ENCODE results near the gene HAPLN1.

The HAPLN1 gene

DNA sequence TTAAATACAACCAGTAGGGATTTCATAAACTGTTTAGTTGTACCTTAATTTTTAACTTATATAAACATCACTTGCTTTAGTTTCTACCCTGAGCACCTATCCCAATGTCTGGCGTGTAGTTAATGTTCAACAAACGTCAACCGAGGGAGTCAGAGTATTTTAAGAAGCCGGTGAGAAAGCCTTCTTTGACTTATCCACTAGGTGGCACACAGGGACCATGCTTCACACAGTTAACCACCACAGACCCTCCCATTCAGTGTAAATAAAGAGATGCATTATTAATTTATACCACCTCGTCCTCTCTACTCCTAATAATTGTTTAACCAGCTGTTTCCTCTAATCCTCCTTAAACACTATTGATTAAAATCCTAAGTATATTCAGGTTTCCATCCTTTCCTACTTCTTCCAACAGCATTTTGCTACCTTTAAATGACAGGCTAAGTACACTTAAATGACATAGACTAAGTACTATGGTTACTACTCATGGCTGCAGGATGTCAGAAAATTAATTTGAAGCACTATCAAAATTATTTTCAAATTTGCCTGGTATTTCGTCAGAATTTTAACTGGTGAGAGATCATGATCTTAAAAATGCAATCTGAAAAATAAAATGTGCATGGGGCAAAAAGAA, 2.3 kb downstream of the HAPLN1 start:
- no peak for DNase-seq (ENCODE audit: low read depth in 2 of 2)

DNA sequence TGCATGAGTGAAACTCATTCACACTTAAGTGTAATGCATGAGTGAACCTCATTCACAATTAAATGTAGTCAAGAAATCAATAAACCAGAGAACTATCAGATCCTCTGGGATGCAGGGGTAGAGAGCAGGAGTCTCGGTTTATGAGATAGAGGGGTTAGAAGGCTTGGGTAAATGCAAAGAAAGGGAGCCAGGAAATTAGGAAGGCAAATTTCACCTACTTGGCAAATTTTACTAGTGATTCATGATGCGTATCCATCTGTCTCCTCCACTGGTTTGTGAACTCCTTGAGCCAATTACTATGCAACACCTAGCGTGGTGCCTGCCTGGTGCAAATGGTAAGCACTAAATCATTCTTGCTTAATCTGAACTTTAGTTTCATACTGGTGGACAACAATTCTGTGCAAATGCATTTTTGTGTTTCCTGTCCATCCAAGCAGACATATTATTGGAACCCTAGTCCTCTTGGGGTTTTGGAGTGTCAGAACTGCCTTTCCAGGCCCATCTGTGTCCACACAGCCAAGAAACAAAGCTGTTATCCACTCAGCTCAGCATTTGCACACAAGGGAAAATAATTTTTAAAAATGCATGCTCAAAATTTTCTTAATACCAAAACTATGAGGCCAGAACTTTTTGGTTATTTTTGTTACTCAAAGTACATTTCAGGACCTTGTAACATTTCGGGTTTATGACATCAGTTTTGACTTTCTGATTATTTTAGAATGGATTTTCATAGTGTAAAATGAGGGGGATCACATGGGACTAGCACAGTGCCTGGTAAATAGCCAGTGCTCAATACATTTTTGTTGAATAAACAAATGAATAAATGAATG, 5.2 kb downstream of the HAPLN1 start:
- no peak for DNase-seq (ENCODE audit: low read depth in 2 of 2)

DNA sequence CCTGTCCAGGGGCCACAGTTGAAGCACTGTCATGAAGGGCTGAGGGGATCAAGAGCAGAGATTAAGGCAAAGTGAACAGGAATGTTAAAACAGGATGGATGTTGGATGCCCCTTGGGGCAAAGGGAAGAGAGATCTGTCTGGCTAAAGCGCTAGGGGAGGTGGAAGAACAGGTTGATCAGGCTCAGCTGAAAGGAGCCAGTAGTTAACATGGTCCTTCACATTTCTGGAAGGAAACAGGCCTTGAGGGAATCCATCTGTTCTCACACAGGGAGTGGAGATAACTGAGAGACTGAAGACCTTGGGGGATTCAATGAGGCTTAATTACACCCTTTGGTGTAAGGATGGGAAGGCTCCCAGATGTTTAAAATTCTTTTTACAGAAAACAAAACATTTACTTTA, 5.8 kb downstream of the HAPLN1 start:
- DNase-seq (ENCODE audit: low read depth in 2 of 2): no peak

DNA sequence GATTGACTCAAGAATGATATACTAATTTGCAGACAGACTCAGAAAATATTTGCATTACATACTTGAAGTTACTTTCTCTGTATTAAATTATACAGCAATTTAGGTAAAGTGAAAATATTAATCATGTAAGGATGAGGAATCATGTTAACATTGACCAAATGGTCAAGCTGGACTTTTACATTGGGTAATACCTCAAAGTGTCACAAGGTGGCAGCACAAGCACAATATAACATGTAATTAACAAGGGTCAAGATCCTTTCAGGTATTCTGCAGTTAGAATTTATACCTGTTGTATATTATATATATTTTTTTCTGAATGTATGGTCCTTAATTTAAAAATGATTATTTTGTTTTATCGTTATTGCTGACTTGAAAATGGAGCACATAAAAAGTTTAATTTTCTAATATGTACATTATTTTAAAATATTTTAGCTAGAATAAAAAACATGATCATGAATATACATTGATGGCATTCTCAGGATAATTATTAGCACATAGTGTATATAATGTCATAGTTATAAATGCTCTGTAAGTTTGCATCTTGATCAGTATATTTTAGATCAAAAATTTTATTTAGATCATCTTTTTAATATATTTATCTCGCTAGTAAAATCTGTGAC, 8.6 kb downstream of the HAPLN1 start:
- DNase-seq (ENCODE audit: low read depth in 2 of 2): no peak

DNA sequence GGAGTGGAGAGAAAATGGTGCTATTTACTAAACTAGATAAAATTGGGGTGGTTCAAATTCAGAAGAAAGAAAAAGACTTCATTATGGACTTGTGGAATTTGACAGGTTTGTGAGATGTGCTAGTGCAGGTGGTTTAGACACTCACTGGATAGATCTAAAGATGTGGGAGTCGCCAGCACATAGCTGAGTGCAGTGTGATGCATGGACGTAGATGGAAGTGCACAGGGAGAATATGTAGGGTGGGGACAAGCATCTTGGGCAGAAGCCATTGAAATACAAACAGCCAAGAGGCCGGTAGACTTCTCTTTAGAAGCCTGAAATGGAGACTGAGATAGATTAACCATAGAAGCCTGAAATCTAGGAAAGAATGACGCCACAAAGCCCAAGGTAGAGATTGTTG, 10.7 kb downstream of the HAPLN1 start:
- no peak for DNase-seq (ENCODE audit: low read depth in 2 of 2)

DNA sequence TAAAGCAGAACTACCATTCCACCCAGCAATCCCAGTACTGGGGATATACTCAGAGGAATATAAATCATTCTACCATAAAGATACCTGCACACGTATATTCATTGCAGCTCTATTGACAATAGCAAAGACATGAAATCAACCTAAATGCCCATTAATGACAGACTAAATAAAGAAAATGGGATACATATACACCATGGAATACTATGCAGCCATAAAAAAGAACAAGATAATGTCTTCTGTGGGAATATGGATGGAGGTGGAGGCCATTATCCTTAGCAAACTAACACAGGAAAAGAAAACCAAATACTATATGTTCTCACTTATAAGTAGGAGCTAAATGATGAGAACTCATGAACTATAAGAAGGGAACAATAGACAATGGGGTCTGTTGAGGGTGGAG, 12.5 kb downstream of the HAPLN1 start:
- DNase-seq (ENCODE audit: low read depth in 2 of 2): no peak

DNA sequence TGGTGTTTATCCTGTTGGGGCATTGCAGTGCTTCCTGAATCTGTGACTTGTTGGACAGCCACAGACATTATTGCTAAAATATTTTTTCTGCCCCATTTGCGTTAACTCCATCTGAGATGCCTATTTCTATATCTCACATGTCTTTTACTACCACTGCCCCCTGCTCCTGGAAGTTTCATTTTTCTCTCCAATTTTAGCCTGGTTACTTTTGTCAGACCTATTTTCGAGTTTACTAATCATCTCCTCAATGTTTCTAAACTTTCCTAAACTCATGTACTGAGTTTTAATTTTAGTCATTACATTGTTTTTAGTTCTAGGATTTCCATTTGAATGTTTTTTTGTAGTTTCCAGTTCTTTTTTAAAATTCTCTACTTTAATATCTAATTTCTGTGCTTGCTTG, 17.6 kb downstream of the HAPLN1 start:
- DNase-seq (ENCODE audit: low read depth in 2 of 2): no peak

DNA sequence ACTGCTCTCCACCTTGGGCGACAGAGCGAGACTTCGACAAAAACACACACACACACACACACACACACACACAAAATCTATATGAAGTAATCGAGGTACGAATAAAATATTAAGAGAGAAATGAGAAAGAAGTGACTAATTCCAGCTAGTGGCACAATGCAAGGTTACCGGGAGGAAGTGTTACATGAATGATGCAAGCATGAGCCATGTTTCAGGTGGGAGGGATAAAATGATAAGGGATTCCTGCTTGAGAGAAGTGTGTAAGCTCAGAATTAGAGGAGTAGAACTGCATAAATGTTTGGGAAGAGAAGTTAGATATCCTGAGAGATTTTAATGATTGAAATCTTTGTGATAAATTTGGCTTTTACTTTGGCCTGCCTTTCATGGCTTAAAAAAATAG, 18.8 kb downstream of the HAPLN1 start:
- no peak for DNase-seq (ENCODE audit: low read depth in 2 of 2)

DNA sequence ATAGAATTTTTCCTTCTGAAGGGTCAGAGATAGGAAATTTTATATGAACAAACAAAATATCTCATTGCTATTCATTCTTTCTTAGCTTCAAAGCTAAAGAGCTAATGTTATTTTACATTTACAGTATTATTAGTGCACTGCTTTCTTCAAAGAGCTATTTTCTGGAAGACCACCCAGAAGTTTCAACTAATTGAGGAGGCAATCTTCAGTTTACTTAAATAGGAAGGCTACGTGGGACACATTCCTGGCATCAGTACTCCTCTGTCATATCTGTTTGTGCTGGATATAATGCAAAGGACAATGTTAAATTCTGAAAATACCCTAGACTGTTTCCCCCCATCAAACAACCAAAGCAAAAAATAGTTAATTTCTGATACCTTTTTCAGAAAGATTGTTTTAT, 30.8 kb downstream of the HAPLN1 start:
- no peak for DNase-seq (ENCODE audit: low read depth in 2 of 2)

DNA sequence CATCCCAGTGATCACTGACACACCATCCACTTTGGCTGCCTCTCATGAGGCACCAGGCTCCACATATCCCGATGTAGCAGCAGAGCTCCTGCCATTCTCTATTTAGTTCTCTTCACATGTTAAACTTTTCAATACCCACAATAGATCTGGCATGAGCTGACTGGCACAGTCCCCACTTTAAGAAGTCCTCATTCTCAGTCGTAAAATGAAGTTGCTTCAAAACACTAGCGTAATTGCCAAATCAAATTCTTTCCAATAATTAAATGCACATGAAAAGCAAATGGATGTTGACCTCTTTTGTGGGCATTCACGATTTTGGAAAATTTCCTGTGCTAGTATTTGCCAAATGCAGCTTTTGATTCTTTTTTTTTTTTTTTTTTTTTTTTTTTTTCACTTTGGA, 32.4 kb downstream of the HAPLN1 start:
- no peak for DNase-seq (ENCODE audit: low read depth in 2 of 2)

DNA sequence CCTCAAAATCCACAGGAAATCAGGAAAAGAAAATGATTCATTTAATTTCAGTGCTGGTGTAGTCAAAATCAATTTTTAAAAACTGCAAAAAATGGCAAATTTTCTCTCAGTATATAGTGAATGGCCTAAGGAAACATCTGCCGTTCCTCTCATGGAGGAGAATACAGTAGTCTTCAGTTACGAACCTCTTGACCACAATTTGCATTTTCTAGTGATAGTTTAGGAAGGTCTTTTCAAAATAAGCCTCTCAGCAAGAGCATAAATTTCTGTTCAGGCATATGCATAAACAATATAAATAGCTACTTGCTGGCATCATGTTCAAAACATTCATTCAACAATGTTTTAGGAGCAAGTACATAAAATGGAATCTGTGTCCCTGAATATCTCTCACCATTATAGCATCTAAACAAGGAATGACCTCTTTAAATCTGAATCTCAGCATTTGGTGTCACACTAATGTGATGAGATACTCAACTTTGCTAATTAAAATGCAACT, 33.5 kb downstream of the HAPLN1 start:
- no peak for DNase-seq (ENCODE audit: low read depth in 2 of 2)

DNA sequence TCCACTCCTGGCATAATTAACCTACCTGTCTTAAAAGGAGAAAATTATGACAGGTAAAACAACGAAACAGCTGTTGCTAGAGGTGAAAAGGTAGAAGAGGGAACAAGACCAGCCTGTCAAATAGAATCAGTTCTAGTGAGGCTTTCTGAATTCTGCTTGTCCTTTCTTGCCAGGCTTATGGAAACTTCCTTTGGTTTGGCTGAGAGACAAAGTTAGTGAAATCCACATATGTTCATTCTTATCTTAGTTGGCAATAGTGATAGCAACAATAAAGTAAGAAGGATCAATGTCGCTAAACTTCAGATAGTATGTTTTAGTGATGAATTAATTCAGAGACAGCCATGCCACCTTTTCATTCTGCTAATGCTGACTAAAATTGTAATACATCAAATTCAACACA, 34.4 kb downstream of the HAPLN1 start:
- no peak for DNase-seq (ENCODE audit: low read depth in 2 of 2)

DNA sequence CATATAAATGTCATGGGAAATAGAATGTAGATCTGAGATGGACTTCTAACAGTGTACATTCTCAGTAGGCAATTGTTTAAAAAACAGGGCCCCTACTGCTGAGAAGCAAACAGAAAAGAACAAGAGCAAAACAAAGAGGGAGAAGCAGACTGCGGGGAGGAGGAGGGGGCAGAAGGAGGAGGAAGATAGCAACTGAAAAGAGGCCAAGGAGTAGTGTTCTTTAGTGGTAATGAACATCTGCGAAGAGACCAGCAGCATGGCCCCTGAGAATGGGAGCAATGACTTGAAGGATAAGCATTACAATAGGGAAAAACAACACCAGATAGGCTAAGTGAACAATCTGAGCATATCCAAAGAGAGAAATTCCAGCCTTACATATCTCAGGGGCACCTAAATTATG, 36.8 kb downstream of the HAPLN1 start:
- no peak for DNase-seq (ENCODE audit: low read depth in 2 of 2)

DNA sequence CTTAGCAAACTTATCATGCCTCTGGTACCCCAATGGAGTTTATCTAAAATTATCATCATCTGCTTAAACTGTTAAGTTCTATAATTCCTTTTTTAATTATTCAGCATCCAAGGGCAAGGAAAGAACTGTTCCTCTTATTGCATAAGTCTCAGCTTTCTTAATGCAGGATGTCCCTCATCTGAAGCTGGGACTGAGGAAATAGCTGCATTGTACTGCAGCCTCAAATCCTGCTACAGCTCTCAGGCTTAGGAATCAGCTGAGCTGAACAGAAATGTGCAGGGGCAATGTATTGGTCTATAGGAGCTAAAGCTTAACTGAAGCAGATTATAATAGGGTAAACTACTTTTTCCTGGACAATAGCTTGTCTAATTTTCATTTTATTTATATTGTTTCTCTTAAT, 48.0 kb downstream of the HAPLN1 start:
- DNase-seq (ENCODE audit: low read depth in 2 of 2): no peak

DNA sequence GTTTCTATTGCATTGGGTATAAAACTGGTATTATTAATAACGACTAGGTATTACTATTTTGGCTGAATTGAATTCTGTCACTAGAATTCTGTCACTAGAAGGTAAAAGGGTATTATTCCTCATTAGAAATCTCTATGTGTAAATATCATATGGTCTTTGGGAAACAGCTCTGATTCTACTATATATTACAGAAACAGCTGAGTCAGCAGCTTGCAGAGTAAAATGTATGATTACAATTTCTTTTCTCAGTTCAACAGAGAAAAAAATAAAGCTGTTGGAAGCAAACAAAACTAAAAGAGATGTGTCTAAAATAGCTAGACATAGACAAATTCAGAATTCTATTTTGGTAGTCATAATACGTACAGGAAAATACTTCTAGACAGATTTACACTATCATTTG, 48.5 kb downstream of the HAPLN1 start:
- DNase-seq (ENCODE audit: low read depth in 2 of 2): no peak

DNA sequence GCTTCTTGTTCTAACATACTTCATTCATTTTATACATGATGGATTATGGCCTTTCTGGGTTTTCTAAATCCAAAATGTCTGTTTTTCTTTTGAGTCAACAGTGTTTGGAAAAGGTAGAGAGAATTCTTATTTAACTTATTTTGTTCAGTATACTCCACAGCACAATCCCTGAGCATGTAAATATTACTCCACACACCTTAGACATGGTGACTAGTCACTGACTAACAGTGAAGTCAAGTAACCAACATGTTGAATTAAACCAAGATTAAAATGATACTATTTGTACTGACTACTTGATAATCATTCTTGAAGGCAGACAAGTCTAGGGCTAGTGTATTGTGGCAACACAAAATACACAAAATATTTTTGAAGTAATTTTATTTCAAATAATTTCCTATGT, 55.0 kb downstream of the HAPLN1 start:
- no peak for DNase-seq (ENCODE audit: low read depth in 2 of 2)

DNA sequence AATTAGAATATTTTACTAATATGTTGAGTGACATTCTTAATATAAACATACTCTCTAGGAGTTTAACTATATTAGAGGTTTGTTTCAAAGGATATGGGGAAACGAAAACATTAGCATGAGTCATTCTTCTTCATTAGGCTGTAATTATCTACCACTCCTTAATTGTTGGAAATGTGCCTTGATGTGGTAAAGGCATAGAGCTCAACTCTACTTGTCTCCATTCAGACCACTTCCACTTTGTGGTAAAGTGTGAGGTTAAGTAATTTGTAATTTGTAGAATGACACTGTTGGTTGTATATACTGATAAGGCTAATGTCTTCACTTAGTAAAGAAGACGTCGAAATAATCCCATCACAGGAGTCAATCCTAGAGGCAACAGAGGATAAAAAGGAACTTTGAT, 58.1 kb downstream of the HAPLN1 start:
- no peak for DNase-seq (ENCODE audit: low read depth in 2 of 2)

DNA sequence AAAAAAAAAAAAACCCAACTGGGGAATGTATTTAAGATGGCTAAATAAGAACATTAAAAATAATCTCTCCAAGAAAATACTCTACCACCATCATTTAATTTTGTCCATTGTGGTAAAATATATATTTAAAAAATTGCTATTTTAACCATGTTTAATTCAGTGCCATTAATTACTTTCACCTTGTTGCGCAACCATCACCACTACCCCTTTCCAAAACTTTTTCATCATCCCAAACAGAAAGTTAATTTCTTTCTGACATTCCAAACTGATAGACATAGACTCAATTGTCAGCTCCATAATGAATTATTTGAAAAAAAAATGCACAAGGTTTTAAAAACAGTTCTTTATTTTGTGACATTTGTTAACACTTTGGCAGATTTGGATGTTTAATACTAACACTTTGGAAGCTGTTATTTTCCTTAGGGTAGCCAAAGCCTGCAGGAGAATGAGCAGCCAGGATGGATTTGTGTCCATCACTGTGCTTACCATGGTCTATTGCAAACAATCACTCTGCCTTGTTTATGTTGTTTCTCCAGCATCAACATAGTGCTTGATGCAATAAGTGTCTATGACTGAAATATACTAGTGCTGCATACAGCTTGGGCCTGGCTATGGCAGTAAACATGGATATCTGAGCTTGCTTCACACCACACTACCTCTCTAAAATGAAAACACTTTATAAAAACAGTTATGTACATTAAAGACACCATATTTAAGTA, 62.7 kb downstream of the HAPLN1 start:
- no peak for DNase-seq (ENCODE audit: low read depth in 2 of 2)

DNA sequence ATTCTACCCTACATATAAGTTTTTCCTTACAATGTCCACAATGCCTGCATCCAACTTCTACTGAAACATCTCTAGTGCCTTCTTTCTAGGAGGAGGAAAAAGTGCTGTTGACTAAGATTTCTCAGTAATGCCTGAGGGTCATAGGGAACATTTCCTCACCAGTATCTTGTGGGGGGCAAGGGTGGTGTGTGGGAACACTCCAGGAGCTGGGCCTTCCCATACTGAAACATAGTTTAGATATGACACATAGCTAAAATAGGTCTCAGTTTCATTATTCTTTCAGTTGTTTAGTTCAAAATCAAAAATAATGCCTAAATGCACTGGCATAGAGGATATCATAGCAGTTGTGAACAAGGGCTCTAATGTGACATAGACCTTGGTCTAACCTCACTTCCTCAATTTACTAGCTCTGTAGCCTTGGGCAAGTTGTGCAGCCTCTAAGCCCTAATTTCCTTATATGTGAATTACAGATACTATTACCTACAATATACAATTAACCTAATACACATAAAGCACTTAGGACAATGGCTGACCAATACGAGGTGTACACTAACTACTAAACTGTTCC, 66.1 kb downstream of the HAPLN1 start:
- DNase-seq (ENCODE audit: low read depth in 2 of 2): no peak

DNA sequence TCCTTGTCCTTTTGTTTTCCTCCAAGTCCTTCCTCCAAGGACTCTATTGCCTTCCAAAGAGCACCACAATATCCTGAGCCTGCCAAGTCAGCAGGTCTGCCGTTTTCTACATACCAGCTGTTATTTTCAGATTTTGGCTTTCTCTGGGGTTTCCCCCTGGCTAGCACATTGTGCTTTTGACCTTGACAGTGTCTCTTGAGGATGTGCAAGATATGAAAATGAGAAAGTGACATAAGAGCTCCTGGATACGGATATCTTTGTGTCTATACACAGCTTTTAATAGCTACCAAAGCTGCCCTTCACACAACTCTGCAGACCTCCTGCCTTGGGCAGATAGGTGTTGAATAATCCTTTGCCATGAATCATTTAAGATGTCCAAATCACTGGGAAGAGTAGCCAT, 67.0 kb downstream of the HAPLN1 start:
- DNase-seq (ENCODE audit: low read depth in 2 of 2): no peak

DNA sequence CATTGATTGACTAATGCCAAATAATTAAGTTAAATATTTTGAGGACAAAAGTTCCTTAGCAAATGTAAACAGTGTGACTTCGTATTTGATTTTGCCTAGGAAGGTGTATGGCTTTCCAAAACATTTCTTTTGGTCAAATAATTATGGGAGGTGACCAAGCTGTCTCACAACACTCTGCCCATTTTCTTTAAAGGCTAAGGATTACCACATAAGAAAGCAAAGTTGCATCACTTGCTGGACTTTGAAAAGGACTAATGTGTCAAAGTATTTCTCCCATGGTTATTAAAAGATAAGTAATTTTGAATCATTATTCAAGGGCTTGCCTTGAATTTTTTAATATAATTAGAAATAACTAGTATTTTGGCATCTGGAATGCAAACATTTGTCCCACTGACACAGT, 74.7 kb downstream of the HAPLN1 start:
- DNase-seq (ENCODE audit: low read depth in 2 of 2): no peak

DNA sequence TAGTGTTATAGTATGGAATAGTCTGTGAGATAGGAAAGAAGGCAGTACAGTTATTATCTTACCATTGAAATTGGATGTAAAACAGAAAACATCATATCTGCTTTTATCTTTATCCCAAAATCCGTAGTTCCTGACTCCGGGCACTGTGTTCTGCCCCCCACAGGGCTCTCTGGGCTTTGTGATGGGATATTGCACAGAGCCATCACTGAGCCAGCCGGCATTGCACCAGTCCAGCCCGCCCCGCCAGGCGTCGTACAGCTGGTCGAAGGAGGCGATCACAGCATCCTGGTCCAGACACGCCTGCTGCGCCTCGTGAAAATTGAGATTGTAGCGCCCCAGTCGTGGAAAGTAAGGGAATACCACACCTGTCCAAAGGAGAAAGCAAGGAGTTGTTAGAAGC, 76.4 kb downstream of the HAPLN1 start:
- DNase-seq (ENCODE audit: low read depth in 2 of 2): no peak

Measured in stimulated activated CD8-positive, alpha-beta memory T cell treated with anti-CD3 and anti-CD28 coated beads, Interleukin-15, amount 100 ng/mL, for 48 hours (primary cell).